Trophoblast cell (in vitro differentiated cells and primary cell): ENCODE measurements around the gene SOAT2.
"Not testable (repeated sequence)": the region's sequence is repeated elsewhere in the genome, so short reads cannot be mapped to it uniquely, and the experiment has no call there.

Experiments used
- DNase-seq, 2 donors: peaks; one replicate each; pipeline ENCODE4 v3.0.0-alpha.2; 2016
- H2AFZ ChIP-seq: 2 replicates; pipeline ENCODE4 v1.6.1; 2013; ENCODE audit warnings: low read length, moderate library complexity, mild to moderate bottlenecking; ENCODE audit not compliant: insufficient read depth, poor library complexity
- H2AK5ac ChIP-seq: 2 replicates; pipeline ENCODE4 v1.6.1; 2013; ENCODE audit warnings: mild to moderate bottlenecking, low read length
- H2BK120ac ChIP-seq: 2 replicates; pipeline ENCODE4 v1.6.1; 2013; ENCODE audit warnings: low read length, mild to moderate bottlenecking, moderate library complexity; ENCODE audit not compliant: insufficient read depth, poor library complexity
- H2BK12ac ChIP-seq: 2 replicates; pipeline ENCODE4 v1.6.1; 2013; ENCODE audit warnings: mild to moderate bottlenecking, low read length, moderate library complexity
- H2BK5ac ChIP-seq: 2 replicates; pipeline ENCODE4 v1.6.1; 2013; ENCODE audit warnings: low read length, low read depth, moderate library complexity, mild to moderate bottlenecking; ENCODE audit not compliant: poor library complexity
- H3K14ac ChIP-seq: 2 replicates; pipeline ENCODE4 v1.6.1; 2013; ENCODE audit warnings: mild to moderate bottlenecking, low read length
- H3K18ac ChIP-seq: 2 replicates; pipeline ENCODE4 v1.6.1; 2013; ENCODE audit warnings: mild to moderate bottlenecking, low read length
- H3K23ac ChIP-seq: 2 replicates; pipeline ENCODE4 v1.6.1; 2013; ENCODE audit warnings: low read length
- H3K27ac ChIP-seq: 2 replicates; pipeline ENCODE4 v1.5.1; 2013; ENCODE audit warnings: low read depth, mild to moderate bottlenecking, inconsistent platforms, low read length, moderate library complexity
- H3K27me3 ChIP-seq: 2 replicates; pipeline ENCODE4 v1.6.1; 2013; ENCODE audit warnings: inconsistent platforms, mild to moderate bottlenecking, low read length, moderate library complexity; ENCODE audit not compliant: insufficient read depth
- H3K36me3 ChIP-seq, 2 experiments: 1 replicate in 1 of 2; 2 replicates in 1 of 2; pipeline ENCODE4 v1.6.1; 2013; ENCODE audit warnings: low read length in 2 of 2, mild to moderate bottlenecking in 2 of 2, moderate library complexity in 1 of 2; ENCODE audit not compliant: insufficient read depth in 2 of 2, control insufficient read depth in 1 of 2
- H3K4ac ChIP-seq: 2 replicates; pipeline ENCODE4 v1.6.1; 2013; ENCODE audit warnings: low read depth, mild to moderate bottlenecking, low read length, moderate library complexity
- H3K4me1 ChIP-seq, 2 experiments: 1 replicate in 1 of 2; 2 replicates in 1 of 2; pipeline ENCODE4 v1.6.1; 2013; ENCODE audit warnings: low read length in 2 of 2, mild to moderate bottlenecking in 2 of 2, moderate library complexity in 1 of 2; ENCODE audit not compliant: insufficient read depth in 2 of 2, control insufficient read depth in 1 of 2
- H3K4me2 ChIP-seq: 2 replicates; pipeline ENCODE4 v1.6.1; 2013; ENCODE audit warnings: inconsistent platforms, mild to moderate bottlenecking, low read length, moderate library complexity
- H3K4me3 ChIP-seq: 2 replicates; pipeline ENCODE4 v1.5.1; 2013; ENCODE audit warnings: mild to moderate bottlenecking, low read depth, low read length, inconsistent platforms
- H3K79me1 ChIP-seq: one replicate; pipeline ENCODE4 v1.6.1; 2013; ENCODE audit warnings: low read length
- H3K79me2 ChIP-seq: 2 replicates; pipeline ENCODE4 v1.6.1; 2013; ENCODE audit warnings: low read length, mild to moderate bottlenecking; ENCODE audit not compliant: control insufficient read depth, insufficient read depth, poor library complexity
- H3K9ac ChIP-seq: 2 replicates; pipeline ENCODE4 v1.6.1; 2013; ENCODE audit warnings: mild to moderate bottlenecking, low read length
- H3K9me3 ChIP-seq: 2 replicates; pipeline ENCODE4 v1.6.1; 2013; ENCODE audit warnings: low read depth, mild to moderate bottlenecking, control low read depth, inconsistent platforms, low read length; ENCODE audit not compliant: insufficient read depth
- H4K12ac ChIP-seq: 2 replicates; pipeline ENCODE4 v1.6.1; 2013; ENCODE audit warnings: low read depth, mild to moderate bottlenecking, low read length, moderate library complexity
- H4K8ac ChIP-seq: 2 replicates; pipeline ENCODE4 v1.6.1; 2013; ENCODE audit warnings: low read depth, mild to moderate bottlenecking, low read length, moderate library complexity
- H4K91ac ChIP-seq: one replicate; pipeline ENCODE4 v1.6.1; 2013; ENCODE audit warnings: low read depth, mild to moderate bottlenecking, low read length, moderate library complexity
- WGBS: extraction: QIAGEN DNeasy Blood & Tissue Kit; methylation state at CpG from one replicate; pipeline ENCODE4 v1.1.7; 2013; ENCODE audit warnings: missing lambda C conversion rate; ENCODE audit not compliant: insufficient read length, insufficient coverage; ENCODE audit errors: extremely low coverage; 5-methylcytosine and 5-hydroxymethylcytosine counted together

SOAT2 gene

DNA sequence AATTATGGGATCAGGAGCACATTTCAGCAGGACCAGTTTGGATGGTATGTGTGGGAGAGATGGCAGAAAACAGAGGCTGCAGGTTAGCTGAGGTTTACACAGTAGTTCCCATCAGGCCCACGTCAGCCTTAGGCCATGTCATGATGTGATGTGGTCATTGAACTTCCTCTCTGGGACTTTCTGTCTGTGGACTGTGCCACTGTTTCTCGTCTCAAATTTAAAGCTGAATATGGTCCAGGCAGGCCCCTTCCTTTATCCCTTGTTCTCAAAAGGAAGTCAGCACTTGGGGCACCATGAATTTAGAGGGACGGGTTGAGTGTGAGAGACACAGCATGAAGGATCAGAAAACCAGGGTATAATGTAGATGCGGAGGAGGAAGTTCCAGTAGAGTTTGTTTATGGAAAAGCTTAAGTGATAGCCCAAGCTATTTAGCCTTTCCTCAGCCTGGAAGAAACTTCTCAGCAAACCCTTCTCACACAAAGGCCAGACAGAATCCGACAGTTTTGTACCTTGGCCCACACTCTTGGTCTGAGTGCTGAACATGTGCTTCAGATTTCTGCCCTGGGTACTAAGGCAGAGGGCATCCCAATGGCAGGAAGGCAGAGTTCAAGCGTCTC lies 9.4 kb upstream of the SOAT2 start:
- Histone ChIP-seq H4K8ac (no peak overlapping the region), H2AFZ (no peak overlapping the region), H3K4ac (no peak overlapping the region), H3K4me2 (no peak overlapping the region), H3K27me3 (peaks cover 32% of the 10 kb centered on the region), H3K27ac (no peak overlapping the region), H3K9ac (no peak overlapping the region), H2BK5ac (no peak overlapping the region), H2BK12ac (no peak overlapping the region), H2AK5ac (no peak overlapping the region), H3K79me1 (no peaks in the 10 kb centered on the region), H3K14ac (no peak overlapping the region), H4K12ac (no peak overlapping the region), H3K4me1 (peaks cover 3 to 8% of the 10 kb centered on the region in 2 experiments), H3K9me3 (peaks cover 3% of the 10 kb centered on the region), H3K23ac (no peak overlapping the region), H2BK120ac (no peak overlapping the region), H3K4me3 (no peak overlapping the region), H3K36me3 (no peaks in the 10 kb centered on the region), H4K91ac (no peak overlapping the region), H3K79me2 (no peaks in the 10 kb centered on the region), H3K18ac (no peak overlapping the region)
- no peak for DNase-seq
- WGBS, result no CpG with 5 or more reads among the region's 6 CpGs

DNA sequence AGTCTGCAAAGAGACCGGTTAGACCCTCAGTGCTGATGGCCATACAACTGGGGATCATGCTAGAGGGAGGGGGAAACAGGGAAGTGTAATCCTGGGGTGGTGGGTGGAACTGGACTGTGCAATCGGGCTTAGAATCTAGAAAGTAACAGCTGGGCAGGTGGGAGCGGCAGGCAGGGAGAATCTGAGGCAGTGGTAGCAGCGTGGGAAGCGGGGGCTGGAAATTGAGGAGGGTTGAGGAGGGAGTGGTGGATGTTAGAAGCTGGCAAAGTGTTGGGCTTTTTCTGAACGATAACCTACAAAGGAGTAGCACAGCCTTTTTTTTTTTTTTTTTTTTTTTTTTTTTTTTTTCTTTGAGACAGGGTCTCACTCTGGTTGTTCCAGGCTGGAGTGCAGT lies 8.9 kb upstream of the SOAT2 start:
- no CpG with 5 or more reads among the region's 6 CpGs for WGBS
- no peak overlapping the region for H2BK12ac ChIP-seq

DNA sequence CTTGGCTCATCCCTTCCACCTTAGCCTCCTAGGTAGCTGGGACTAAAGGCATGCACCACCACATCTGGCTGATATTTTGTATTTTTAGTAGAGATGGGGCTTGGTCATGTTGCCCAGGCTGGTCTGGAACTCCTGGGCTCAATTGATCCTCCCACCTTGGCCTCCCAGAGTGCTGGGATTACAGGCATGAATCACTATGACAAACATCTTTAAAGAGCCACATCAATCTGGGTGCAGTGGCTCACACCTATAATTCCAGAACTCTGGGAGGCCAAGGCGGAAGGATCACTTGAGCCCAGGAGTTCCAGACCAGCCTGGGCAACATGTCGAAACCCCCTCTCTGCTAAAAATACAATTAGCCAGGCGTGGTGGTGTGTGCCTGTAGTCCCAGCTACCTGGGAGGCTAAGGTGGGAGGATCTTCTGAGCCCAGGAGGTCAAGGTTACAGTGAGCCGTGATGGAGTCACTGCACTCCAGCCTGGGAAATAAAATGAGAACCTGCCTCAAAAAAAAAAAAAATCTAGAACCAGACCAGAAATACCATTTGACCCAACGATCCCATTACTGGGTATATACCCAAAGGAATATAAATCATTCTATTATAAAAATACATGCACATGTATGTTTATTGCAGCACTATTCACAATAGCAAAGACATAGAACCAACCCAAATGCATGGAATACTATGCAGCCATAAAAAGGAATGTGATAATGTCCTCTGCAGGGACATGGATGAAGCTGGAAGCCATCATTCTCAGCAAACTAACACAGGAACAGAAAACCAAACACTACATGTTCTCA lies 8.3 kb upstream of the SOAT2 start:
- not testable (repeated sequence) for H2BK5ac ChIP-seq, H3K79me2 ChIP-seq, H2BK12ac ChIP-seq, H3K36me3 ChIP-seq, H3K4me3 ChIP-seq, H3K18ac ChIP-seq, H3K14ac ChIP-seq, H3K23ac ChIP-seq, H3K27ac ChIP-seq, H4K8ac ChIP-seq, H2AK5ac ChIP-seq, H3K4me2 ChIP-seq, H2AFZ ChIP-seq, H3K4ac ChIP-seq, DNase-seq, H4K91ac ChIP-seq, H2BK120ac ChIP-seq, H3K79me1 ChIP-seq, H3K9me3 ChIP-seq, H3K9ac ChIP-seq, H4K12ac ChIP-seq
- WGBS, result no CpG with 5 or more reads among the region's 5 CpGs
- Histone ChIP-seq H3K27me3 (peaks cover 34% of the 10 kb centered on the region), H3K4me1 (peaks cover 3 to 12% of the 10 kb centered on the region in 2 experiments)

More for the DNA sequence above, 8.9 kb upstream of the SOAT2 start:
- Histone ChIP-seq H2AK5ac (no peak overlapping the region), H4K8ac (no peak overlapping the region), H3K14ac (no peak overlapping the region), H3K36me3 (no peaks in the 10 kb centered on the region), H4K12ac (no peak overlapping the region), H3K4me2 (no peak overlapping the region), H3K4me1 (peaks cover 3 to 12% of the 10 kb centered on the region in 2 experiments), H2BK120ac (no peak overlapping the region), H3K79me1 (no peaks in the 10 kb centered on the region), H3K79me2 (no peaks in the 10 kb centered on the region), H2AFZ (no peak overlapping the region), H2BK5ac (no peak overlapping the region), H4K91ac (no peak overlapping the region), H3K4me3 (no peak overlapping the region), H3K9ac (no peak overlapping the region), H3K23ac (no peak overlapping the region), H3K9me3 (peaks cover 3% of the 10 kb centered on the region), H3K27ac (no peak overlapping the region), H3K27me3 (peaks cover 34% of the 10 kb centered on the region), H3K18ac (no peak overlapping the region), H3K4ac (no peak overlapping the region)
- DNase-seq, result no peak

DNA sequence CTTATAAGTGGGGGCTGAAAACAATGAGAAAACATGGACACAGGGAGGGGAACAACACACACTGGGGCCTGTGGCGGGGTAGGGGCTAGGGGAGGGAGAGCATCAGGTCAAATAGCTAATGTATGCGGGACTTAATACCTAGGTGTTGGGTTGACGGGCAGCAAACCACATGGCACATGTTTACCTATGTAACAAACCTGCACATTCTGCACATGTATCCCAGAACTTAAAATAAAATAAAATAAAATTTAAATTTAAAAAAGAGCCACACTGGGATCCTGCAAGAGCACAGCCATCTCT lies 7.7 kb upstream of the SOAT2 start:
- not testable (repeated sequence) for H4K91ac ChIP-seq, H3K14ac ChIP-seq

More for the DNA sequence above, 7.7 kb upstream of the SOAT2 start:
- not testable (repeated sequence) for H3K36me3 ChIP-seq, H3K79me2 ChIP-seq, H3K4me2 ChIP-seq, H2BK5ac ChIP-seq, H3K18ac ChIP-seq, H3K9ac ChIP-seq, H2AK5ac ChIP-seq, H3K4ac ChIP-seq, H3K27ac ChIP-seq, H2BK120ac ChIP-seq, H3K79me1 ChIP-seq, H2BK12ac ChIP-seq, H3K23ac ChIP-seq, H3K9me3 ChIP-seq, H3K4me3 ChIP-seq, H2AFZ ChIP-seq, DNase-seq, H4K8ac ChIP-seq, H4K12ac ChIP-seq
- no CpG with 5 or more reads among the region's 3 CpGs for WGBS
- H3K27me3 ChIP-seq, result peaks cover 34% of the 10 kb centered on the region
- peaks cover 3 to 12% of the 10 kb centered on the region in 2 experiments for H3K4me1 ChIP-seq
